NCI-H1092 (cell line): ENCODE measurements around the gene PUS1.

Source experiments
- DNase-seq: peaks from one replicate; lab custom pipeline; 2025; lab: John Stamatoyannopoulos, UW

PUS1 gene

GRCh38 chr12:131902332-131903241 is 26.5 kb upstream of the PUS1 start:
- no peak for DNase-seq

- DNase-seq, result no peak
These were observed 25.5 kb upstream of the PUS1 start for GRCh38 chr12:131903270-131904255.

GRCh38 chr12:131904346-131904745 is 24.7 kb upstream of the PUS1 start:
- no peak for DNase-seq

- no peak for DNase-seq
These were observed 23.9 kb upstream of the PUS1 start for GRCh38 chr12:131905081-131905629.

GRCh38 chr12:131905630-131906091 is 23.4 kb upstream of the PUS1 start:
- DNase-seq, result no peak

GRCh38 chr12:131907379-131908091 is 21.5 kb upstream of the PUS1 start:
- DNase-seq, result no peak

GRCh38 chr12:131908092-131909080 is 20.7 kb upstream of the PUS1 start:
- DNase-seq, result no peak

GRCh38 chr12:131909081-131909751 is 19.9 kb upstream of the PUS1 start:
- DNase-seq, result no peak

GRCh38 chr12:131909752-131910219 is 19.3 kb upstream of the PUS1 start:
- no peak for DNase-seq

GRCh38 chr12:131910302-131911027 is 18.6 kb upstream of the PUS1 start:
- no peak for DNase-seq

GRCh38 chr12:131911028-131911650 is 17.9 kb upstream of the PUS1 start:
- no peak for DNase-seq

- no peak for DNase-seq
These were observed 17.1 kb upstream of the PUS1 start for GRCh38 chr12:131911851-131912477.

- no peak for DNase-seq
These were observed 16.4 kb upstream of the PUS1 start for GRCh38 chr12:131912518-131913274.

GRCh38 chr12:131913666-131914065 is 15.4 kb upstream of the PUS1 start:
- no peak for DNase-seq

- no peak for DNase-seq
These were observed 14.8 kb upstream of the PUS1 start for GRCh38 chr12:131914179-131914702.

GRCh38 chr12:131915000-131915689 is 13.9 kb upstream of the PUS1 start:
- DNase-seq, result no peak
